ENCODE results near the gene PPFIBP1.
"Not testable (repeated sequence)": the region's sequence is repeated elsewhere in the genome, so short reads cannot be mapped to it uniquely, and the experiment has no call there.

Gene PPFIBP1

GRCh38 chr12:27591698-27592097 lies 67.7 kb downstream of the PPFIBP1 start:
- H3K27me3 Mint-ChIP-seq (ENCODE audit: low read depth); DNase-seq (ENCODE audit: low spot score); H3K4me3 Mint-ChIP-seq; H3K36me3 Mint-ChIP-seq (ENCODE audit: low read depth); H3K9me3 Mint-ChIP-seq; H3K27ac Mint-ChIP-seq: not testable (repeated sequence)
- peaks cover 11% of the 10 kb centered on the region for H3K4me1 Mint-ChIP-seq (ENCODE audit: low read depth)

GRCh38 chr12:27592548-27592947 lies 68.5 kb downstream of the PPFIBP1 start:
- no peaks in the 10 kb centered on the region for H3K36me3 Mint-ChIP-seq (ENCODE audit: low read depth)
- DNase-seq (ENCODE audit: low spot score) = no peak
- H3K4me3 Mint-ChIP-seq = no peak overlapping the region
- H3K27me3 Mint-ChIP-seq (ENCODE audit: low read depth) = no peaks in the 10 kb centered on the region
- no peak overlapping the region for H3K27ac Mint-ChIP-seq
- peaks cover 11% of the 10 kb centered on the region for H3K4me1 Mint-ChIP-seq (ENCODE audit: low read depth)
- no peaks in the 10 kb centered on the region for H3K9me3 Mint-ChIP-seq

- no peak for DNase-seq (ENCODE audit: low spot score)
- no peaks in the 10 kb centered on the region for H3K36me3 Mint-ChIP-seq (ENCODE audit: low read depth)
- peaks cover 4% of the 10 kb centered on the region for H3K4me1 Mint-ChIP-seq (ENCODE audit: low read depth)
- no peak overlapping the region for H3K4me3 Mint-ChIP-seq
- no peak overlapping the region for H3K27ac Mint-ChIP-seq
- H3K27me3 Mint-ChIP-seq (ENCODE audit: low read depth) = no peaks in the 10 kb centered on the region
- peaks cover 4% of the 10 kb centered on the region for H3K9me3 Mint-ChIP-seq
These were observed 69.3 kb downstream of the PPFIBP1 start for GRCh38 chr12:27593266-27593665.

- Mint-ChIP-seq H3K36me3 (ENCODE audit: low read depth) (no peaks in the 10 kb centered on the region), H3K27ac (no peak overlapping the region), H3K27me3 (ENCODE audit: low read depth) (no peaks in the 10 kb centered on the region), H3K9me3 (peaks cover 6% of the 10 kb centered on the region), H3K4me3 (no peak overlapping the region), H3K4me1 (ENCODE audit: low read depth) (no peaks in the 10 kb centered on the region)
- DNase-seq (ENCODE audit: low spot score) = no peak
These were observed 71.2 kb downstream of the PPFIBP1 start for GRCh38 chr12:27595231-27595642.

GRCh38 chr12:27598866-27599265 lies 74.9 kb downstream of the PPFIBP1 start:
- not testable (repeated sequence) for H3K27ac Mint-ChIP-seq; H3K4me3 Mint-ChIP-seq; H3K4me1 Mint-ChIP-seq (ENCODE audit: low read depth)

GRCh38 chr12:27601056-27601828 lies 77.2 kb downstream of the PPFIBP1 start:
- H3K9me3 Mint-ChIP-seq = peaks cover 10% of the 10 kb centered on the region
- H3K27ac Mint-ChIP-seq; H3K36me3 Mint-ChIP-seq (ENCODE audit: low read depth); H3K4me1 Mint-ChIP-seq (ENCODE audit: low read depth); H3K4me3 Mint-ChIP-seq; DNase-seq (ENCODE audit: low spot score); H3K27me3 Mint-ChIP-seq (ENCODE audit: low read depth): not testable (repeated sequence)

More at GRCh38 chr12:27598866-27599265, 74.9 kb downstream of the PPFIBP1 start:
- not testable (repeated sequence) for H3K27me3 Mint-ChIP-seq (ENCODE audit: low read depth); H3K9me3 Mint-ChIP-seq; DNase-seq (ENCODE audit: low spot score); H3K36me3 Mint-ChIP-seq (ENCODE audit: low read depth)

- no peak overlapping the region for H3K4me3 Mint-ChIP-seq
- no peak for DNase-seq (ENCODE audit: low spot score)
- peaks cover 5% of the 10 kb centered on the region for H3K27me3 Mint-ChIP-seq (ENCODE audit: low read depth)
- no peaks in the 10 kb centered on the region for H3K4me1 Mint-ChIP-seq (ENCODE audit: low read depth)
- H3K9me3 Mint-ChIP-seq = peaks cover 10% of the 10 kb centered on the region
- H3K27ac Mint-ChIP-seq = no peak overlapping the region
- H3K36me3 Mint-ChIP-seq (ENCODE audit: low read depth) = no peaks in the 10 kb centered on the region
These were observed 78.5 kb downstream of the PPFIBP1 start for GRCh38 chr12:27602516-27602915.

- H3K27ac Mint-ChIP-seq = no peak overlapping the region
- H3K9me3 Mint-ChIP-seq = peaks cover 4% of the 10 kb centered on the region
- H3K4me1 Mint-ChIP-seq (ENCODE audit: low read depth) = no peaks in the 10 kb centered on the region
- no peak overlapping the region for H3K4me3 Mint-ChIP-seq
- DNase-seq (ENCODE audit: low spot score) = no peak
- H3K36me3 Mint-ChIP-seq (ENCODE audit: low read depth) = no peaks in the 10 kb centered on the region
- peaks cover 5% of the 10 kb centered on the region for H3K27me3 Mint-ChIP-seq (ENCODE audit: low read depth)
These were observed 80.4 kb downstream of the PPFIBP1 start for GRCh38 chr12:27604431-27604830.

GRCh38 chr12:27606986-27607385 lies 83.0 kb downstream of the PPFIBP1 start:
- DNase-seq (ENCODE audit: low spot score) = no peak
- Mint-ChIP-seq H3K27me3 (ENCODE audit: low read depth) (peaks cover 5% of the 10 kb centered on the region), H3K9me3 (peaks cover 4% of the 10 kb centered on the region), H3K4me1 (ENCODE audit: low read depth) (no peaks in the 10 kb centered on the region), H3K4me3 (no peak overlapping the region), H3K36me3 (ENCODE audit: low read depth) (no peaks in the 10 kb centered on the region), H3K27ac (no peak overlapping the region)

GRCh38 chr12:27607591-27607990 lies 83.6 kb downstream of the PPFIBP1 start:
- Mint-ChIP-seq H3K27ac (no peak overlapping the region), H3K4me1 (ENCODE audit: low read depth) (no peaks in the 10 kb centered on the region), H3K4me3 (no peak overlapping the region), H3K27me3 (ENCODE audit: low read depth) (peaks cover 5% of the 10 kb centered on the region), H3K9me3 (peaks cover 4% of the 10 kb centered on the region), H3K36me3 (ENCODE audit: low read depth) (no peaks in the 10 kb centered on the region)
- DNase-seq (ENCODE audit: low spot score) = no peak

GRCh38 chr12:27608890-27609289 lies 84.9 kb downstream of the PPFIBP1 start:
- Mint-ChIP-seq H3K4me3 (no peak overlapping the region), H3K27ac (no peak overlapping the region), H3K27me3 (ENCODE audit: low read depth) (peaks cover 5% of the 10 kb centered on the region), H3K9me3 (peaks cover 4% of the 10 kb centered on the region), H3K36me3 (ENCODE audit: low read depth) (no peaks in the 10 kb centered on the region), H3K4me1 (ENCODE audit: low read depth) (no peaks in the 10 kb centered on the region)
- DNase-seq (ENCODE audit: low spot score) = no peak

GRCh38 chr12:27610374-27610773 lies 86.4 kb downstream of the PPFIBP1 start:
- Mint-ChIP-seq H3K9me3 (no peaks in the 10 kb centered on the region), H3K36me3 (ENCODE audit: low read depth) (no peaks in the 10 kb centered on the region), H3K4me1 (ENCODE audit: low read depth) (no peaks in the 10 kb centered on the region), H3K27ac (no peak overlapping the region), H3K4me3 (no peak overlapping the region), H3K27me3 (ENCODE audit: low read depth) (peaks cover 2% of the 10 kb centered on the region)
- DNase-seq (ENCODE audit: low spot score) = no peak

GRCh38 chr12:27614386-27614785 lies 90.4 kb downstream of the PPFIBP1 start:
- Mint-ChIP-seq H3K27ac (no peak overlapping the region), H3K9me3 (no peaks in the 10 kb centered on the region)

GRCh38 chr12:27614866-27615265 lies 90.9 kb downstream of the PPFIBP1 start:
- no peak overlapping the region for H3K4me3 Mint-ChIP-seq

More at GRCh38 chr12:27614386-27614785, 90.4 kb downstream of the PPFIBP1 start:
- H3K36me3 Mint-ChIP-seq (ENCODE audit: low read depth) = no peaks in the 10 kb centered on the region
- no peak for DNase-seq (ENCODE audit: low spot score)
- peaks cover 5% of the 10 kb centered on the region for H3K4me1 Mint-ChIP-seq (ENCODE audit: low read depth)
- no peak overlapping the region for H3K4me3 Mint-ChIP-seq
- peaks cover 4% of the 10 kb centered on the region for H3K27me3 Mint-ChIP-seq (ENCODE audit: low read depth)

More at GRCh38 chr12:27614866-27615265, 90.9 kb downstream of the PPFIBP1 start:
- no peaks in the 10 kb centered on the region for H3K9me3 Mint-ChIP-seq
- peaks cover 7% of the 10 kb centered on the region for H3K4me1 Mint-ChIP-seq (ENCODE audit: low read depth)
- no peak for DNase-seq (ENCODE audit: low spot score)
- H3K27me3 Mint-ChIP-seq (ENCODE audit: low read depth) = peaks cover 4% of the 10 kb centered on the region
- no peaks in the 10 kb centered on the region for H3K36me3 Mint-ChIP-seq (ENCODE audit: low read depth)
- H3K27ac Mint-ChIP-seq = no peak overlapping the region
